Vagina (tissue), 2 donors: Measurements from ENCODE around the gene MYBPH. TPM values are rescaled to one million over a fixed set of nuclear protein-coding genes. Genes with fewer than 3 reads are reported as not detected.
A peak's percentile ranks its signal among the peaks of the same experiment; 100 is the strongest.

ENCODE experiments used
- DNase-seq, 2 donors: peaks; one replicate each; pipeline ENCODE4 v3.0.0-alpha.2; 2017; ENCODE audit errors: extremely low spot score in 2 of 2
- H3K27ac ChIP-seq: fragments of 200-600 bp; sonication (generic); one replicate; pipeline ENCODE4 v1.5.1; 2019
- H3K27me3 ChIP-seq: fragments of 200-600 bp; sonication (generic); one replicate; pipeline ENCODE4 v1.5.1; 2019
- H3K36me3 ChIP-seq, 2 donors: fragments of 200-600 bp; sonication (generic); one replicate each; pipeline ENCODE4 v1.5.1; 2017 to 2019
- H3K4me1 ChIP-seq: fragments of 200-600 bp; sonication (generic); one replicate; pipeline ENCODE4 v1.5.1; 2019
- H3K4me3 ChIP-seq, 2 donors: fragments of 200-600 bp; sonication (generic); 1 replicate in 1 of 2; 2 replicates in 1 of 2; pipeline ENCODE4 v1.5.1; 2016 to 2019
- H3K9me3 ChIP-seq: fragments of 200-600 bp; sonication (generic); one replicate; pipeline ENCODE4 v1.5.1; 2019
- CTCF ChIP-seq, 3 experiments: fragments of 450-650 bp in 2 of 3; fragments of 200-600 bp in 1 of 3; sonication (generic) in 1 of 3; IDR thresholded peaks; one replicate each; pipeline ENCODE4 v1.5.1; 2017 to 2019; ENCODE audit warnings: antibody characterized with exemption in 3 of 3, mild to moderate bottlenecking in 2 of 3, moderate library complexity in 2 of 3
- POLR2A ChIP-seq, 2 donors: fragments of 450-650 bp; IDR thresholded peaks; one replicate each; pipeline ENCODE4 v1.6.1; 2017; ENCODE audit warnings: antibody characterized with exemption in 2 of 2, mild to moderate bottlenecking in 2 of 2, moderate library complexity in 2 of 2
- POLR2AphosphoS5 ChIP-seq, 2 donors: sonication (generic); formaldehyde crosslinking; IDR thresholded peaks; one replicate each; pipeline ENCODE4 v1.9.0; 2017; ENCODE audit warnings: antibody characterized with exemption in 2 of 2, mild to moderate bottlenecking in 2 of 2, low read depth in 1 of 2; ENCODE audit not compliant: insufficient read depth in 1 of 2
- intact Hi-C: fragments of 100-400 bp; cut with DNase I; formaldehyde crosslinking; loops from one replicate; pipeline ENCODE4 v1.15.1; 2023
- total RNA-seq: library from RNA; depleted of rRNA; stranded (reverse); fragments of >200 nt; gene quantifications from one replicate; pipeline ENCODE4 v1.2.3, GENCODE V29; 2016

The MYBPH gene, protein sequence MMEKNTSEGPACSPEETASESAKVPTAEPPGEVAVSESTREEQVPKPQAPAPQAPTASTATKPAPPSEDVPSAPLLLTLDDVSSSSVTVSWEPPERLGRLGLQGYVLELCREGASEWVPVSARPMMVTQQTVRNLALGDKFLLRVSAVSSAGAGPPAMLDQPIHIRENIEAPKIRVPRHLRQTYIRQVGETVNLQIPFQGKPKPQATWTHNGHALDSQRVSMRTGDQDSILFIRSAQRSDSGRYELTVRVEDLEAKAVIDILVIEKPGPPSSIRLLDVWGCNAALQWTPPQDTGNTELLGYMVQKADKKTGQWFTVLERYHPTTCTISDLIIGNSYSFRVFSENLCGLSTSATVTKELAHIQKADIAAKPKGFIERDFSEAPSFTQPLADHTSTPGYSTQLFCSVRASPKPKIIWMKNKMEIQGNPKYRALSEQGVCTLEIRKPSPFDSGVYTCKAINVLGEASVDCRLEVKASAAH
- not detected for total RNA-seq

DNA sequence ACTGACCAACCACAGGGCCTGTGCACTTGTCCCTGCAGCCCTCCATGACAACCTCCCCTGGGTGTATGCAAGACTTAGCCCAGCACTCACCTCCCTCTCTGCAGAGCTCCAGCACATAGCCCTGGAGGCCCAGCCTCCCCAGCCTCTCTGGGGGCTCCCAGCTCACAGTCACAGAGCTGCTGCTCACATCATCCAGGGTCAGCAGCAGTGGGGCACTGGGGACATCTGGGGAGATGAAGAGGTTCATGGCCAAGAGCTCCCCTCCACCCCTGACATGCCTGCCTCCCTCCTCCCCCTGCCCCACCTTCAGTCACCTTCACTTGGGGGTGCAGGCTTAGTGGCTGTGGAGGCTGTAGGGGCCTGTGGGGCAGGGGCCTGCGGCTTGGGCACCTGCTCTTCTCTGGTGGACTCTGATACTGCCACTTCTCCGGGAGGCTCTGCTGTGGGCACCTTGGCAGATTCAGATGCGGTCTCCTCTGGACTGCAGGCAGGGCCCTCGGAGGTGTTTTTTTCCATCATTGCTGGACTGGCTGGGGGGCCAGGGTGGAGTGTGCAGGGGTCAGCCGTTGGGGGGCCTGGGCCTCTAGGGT, at the start of gene MYBPH:
Gene MYBPH, minus strand, starts transcription at position 590 of the 590 bp plus-strand sequence. Its CDS starts 71 bp downstream, at position 519.
- DNase-seq: no peak
- H3K4me1 ChIP-seq: peaks cover 28% of the 10 kb centered on the region
- no peaks in the 10 kb centered on the region for H3K36me3 ChIP-seq
- no peak for TF ChIP-seq POLR2A (IDR thresholded peaks at IDR 0.05)
- no peak for TF ChIP-seq POLR2AphosphoS5 (IDR thresholded peaks at IDR 0.05; ENCODE audit: insufficient read depth in 1 of 2, low read depth in 1 of 2)
- TF ChIP-seq CTCF (IDR thresholded peaks at IDR 0.05): no peak
- intact Hi-C loops: no loop called here
- no peaks in the 10 kb centered on the region for H3K9me3 ChIP-seq
- H3K4me3 ChIP-seq: no peak within 1 kb of the TSS
- no peak within 1 kb of the TSS for H3K27ac ChIP-seq
- H3K27me3 ChIP-seq: no peaks in the 10 kb centered on the region

GRCh38 chr1:203225071-203225470, 49.4 kb upstream of the MYBPH start:
- Histone ChIP-seq H3K36me3 (no peaks in the 10 kb centered on the region), H3K27ac (no peak overlapping the region)

GRCh38 chr1:203223012-203223775, 47.6 kb upstream of the MYBPH start:
- Histone ChIP-seq H3K36me3 (no peaks in the 10 kb centered on the region), H3K27me3 (no peaks in the 10 kb centered on the region), H3K4me3 (no peak overlapping the region), H3K9me3 (no peaks in the 10 kb centered on the region), H3K4me1 (no peaks in the 10 kb centered on the region), H3K27ac (no peak overlapping the region)
- TF ChIP-seq POLR2AphosphoS5 (IDR thresholded peaks at IDR 0.05; ENCODE audit: insufficient read depth in 1 of 2, low read depth in 1 of 2) (no peak), CTCF (IDR thresholded peaks at IDR 0.05) (no peak), POLR2A (IDR thresholded peaks at IDR 0.05) (no peak)
- intact Hi-C loops: no loop called here
- DNase-seq: peak in 1 of 2 donors; percentile 77

More at GRCh38 chr1:203225071-203225470, 49.4 kb upstream of the MYBPH start:
- TF ChIP-seq POLR2AphosphoS5 (IDR thresholded peaks at IDR 0.05; ENCODE audit: insufficient read depth in 1 of 2, low read depth in 1 of 2): no peak
- no peak for TF ChIP-seq POLR2A (IDR thresholded peaks at IDR 0.05)
- no peak for TF ChIP-seq CTCF (IDR thresholded peaks at IDR 0.05)
- Histone ChIP-seq H3K9me3 (no peaks in the 10 kb centered on the region), H3K27me3 (no peaks in the 10 kb centered on the region), H3K4me1 (no peaks in the 10 kb centered on the region), H3K4me3 (no peak overlapping the region)
- DNase-seq: no peak
- intact Hi-C loops: no loop called here

DNA sequence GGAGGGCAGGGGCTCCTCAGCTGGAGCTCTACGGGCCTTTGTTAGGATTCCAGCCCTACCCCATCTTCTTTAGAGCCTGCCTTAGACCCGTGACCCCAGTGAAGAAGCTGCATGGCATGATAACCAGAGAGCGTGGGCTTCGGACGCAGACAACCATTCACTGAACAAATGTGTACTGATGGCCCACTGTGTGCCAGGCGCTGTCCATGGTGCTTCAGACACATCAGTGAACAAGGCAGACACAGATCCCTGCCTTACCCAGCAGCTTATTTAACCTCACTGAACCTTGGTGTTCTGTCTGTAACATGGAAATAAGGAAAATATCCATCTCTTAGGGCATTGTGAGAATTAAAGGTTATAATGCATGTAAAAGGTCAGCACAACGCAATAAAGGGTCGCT, 44.3 kb upstream of the MYBPH start:
- no peak overlapping the region for H3K4me3 ChIP-seq
- no peaks in the 10 kb centered on the region for H3K4me1 ChIP-seq
- H3K36me3 ChIP-seq: no peaks in the 10 kb centered on the region
- H3K27me3 ChIP-seq: no peaks in the 10 kb centered on the region
- TF ChIP-seq CTCF (IDR thresholded peaks at IDR 0.05): no peak
- TF ChIP-seq POLR2AphosphoS5 (IDR thresholded peaks at IDR 0.05; ENCODE audit: insufficient read depth in 1 of 2, low read depth in 1 of 2): no peak
- no peak for TF ChIP-seq POLR2A (IDR thresholded peaks at IDR 0.05)
- H3K27ac ChIP-seq: no peak overlapping the region
- no peak for DNase-seq
- intact Hi-C loops: loop anchor here (5.0 kb wide), 1 partner anchor 178 kb away; no protein-coding TSS in a partner anchor
- H3K9me3 ChIP-seq: no peaks in the 10 kb centered on the region
